GM18511 (cell line): ENCODE measurements around the gene CTNNA2.

Experiments
- ATAC-seq: cut with Tn5 transposase; IDR thresholded peaks from one replicate; pipeline ENCODE4 v1.9.1; 2021; ENCODE audit warnings: mild to moderate bottlenecking, moderate library complexity; ENCODE audit not compliant: unreplicated experiment

Gene CTNNA2

GRCh38 chr2:79780781-79781180 lies 267.9 kb downstream of the CTNNA2 start:
- ATAC-seq, result no peak

- ATAC-seq, result no peak
These were observed 270.0 kb downstream of the CTNNA2 start for GRCh38 chr2:79782576-79783452.

- ATAC-seq, result no peak
These were observed 276.3 kb downstream of the CTNNA2 start for GRCh38 chr2:79788952-79789651.

- ATAC-seq, result no peak
These were observed 277.0 kb downstream of the CTNNA2 start for GRCh38 chr2:79789811-79790210.

- no peak for ATAC-seq
These were observed 279.2 kb downstream of the CTNNA2 start for GRCh38 chr2:79792090-79792489.

- ATAC-seq, result no peak
These were observed 280.2 kb downstream of the CTNNA2 start for GRCh38 chr2:79793006-79793405.

- no peak for ATAC-seq
These were observed 283.8 kb downstream of the CTNNA2 start for GRCh38 chr2:79796641-79797040.

- ATAC-seq, result no peak
These were observed 285.9 kb downstream of the CTNNA2 start for GRCh38 chr2:79798776-79799175.

- ATAC-seq, result no peak
These were observed 286.9 kb downstream of the CTNNA2 start for GRCh38 chr2:79799729-79800128.

GRCh38 chr2:79801082-79801481 lies 288.2 kb downstream of the CTNNA2 start:
- no peak for ATAC-seq

GRCh38 chr2:79817288-79817687 lies 304.4 kb downstream of the CTNNA2 start:
- ATAC-seq, result no peak

- no peak for ATAC-seq
These were observed 307.4 kb downstream of the CTNNA2 start for GRCh38 chr2:79820281-79820680.

GRCh38 chr2:79822136-79822535 lies 309.3 kb downstream of the CTNNA2 start:
- ATAC-seq, result no peak

GRCh38 chr2:79824086-79824786 lies 311.4 kb downstream of the CTNNA2 start:
- ATAC-seq, result no peak

GRCh38 chr2:79827881-79828280 lies 315.0 kb downstream of the CTNNA2 start:
- ATAC-seq, result no peak

- ATAC-seq, result no peak
These were observed 317.6 kb downstream of the CTNNA2 start for GRCh38 chr2:79830501-79830900.

- no peak for ATAC-seq
These were observed 319.1 kb downstream of the CTNNA2 start for GRCh38 chr2:79831961-79832360.

- no peak for ATAC-seq
These were observed 319.8 kb downstream of the CTNNA2 start for GRCh38 chr2:79832511-79833234.

- no peak for ATAC-seq
These were observed 320.5 kb downstream of the CTNNA2 start for GRCh38 chr2:79833235-79833878.

- no peak for ATAC-seq
These were observed 323.1 kb downstream of the CTNNA2 start for GRCh38 chr2:79835911-79836310.
